ENCODE results near the gene BTLA. TPM values are rescaled to one million over a fixed set of nuclear protein-coding genes. Genes with fewer than 3 reads are reported as not detected.

Gene BTLA
- total RNA-seq, 2 experiments from 2014 or later, result 7.3 to 7.7 TPM

DNA sequence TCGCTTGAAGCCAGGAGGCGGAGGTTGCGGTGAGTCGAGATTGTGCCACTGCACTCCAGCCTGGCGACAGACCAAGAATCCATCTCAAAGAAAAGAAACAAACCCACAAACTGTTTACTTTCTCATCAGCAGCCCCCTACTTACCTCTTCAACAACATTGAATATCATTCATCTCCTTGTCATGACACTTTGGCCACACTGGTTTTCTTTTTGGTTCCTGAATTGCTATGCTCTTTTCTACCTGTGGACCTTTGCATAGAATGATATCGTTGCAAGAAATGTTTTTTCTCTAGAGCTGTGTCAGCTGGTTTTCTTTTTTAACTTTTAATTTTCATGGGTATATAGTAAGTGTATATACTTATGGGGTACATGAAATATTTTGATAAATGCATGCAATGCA lies 83.9 kb downstream of the BTLA start:
- Histone ChIP-seq H3K27ac (ENCODE audit: low read depth, low read length, poor library complexity, severe bottlenecking) (no peak overlapping the region), H3K4me1 (ENCODE audit: insufficient read depth, low read length, poor library complexity, severe bottlenecking) (no peaks in the 10 kb centered on the region), H3K9me2 (ENCODE audit: insufficient read depth, low read length) (no peaks in the 10 kb centered on the region), H3K36me3 (ENCODE audit: insufficient read depth, low read length) (no peaks in the 10 kb centered on the region), H3K4me3 (ENCODE audit: low read depth, low read length, poor library complexity, severe bottlenecking) (no peak overlapping the region), H3K4me2 (ENCODE audit: low read length) (no peak overlapping the region), H3K79me2 (ENCODE audit: insufficient read depth, low read depth, low read length) (no peaks in the 10 kb centered on the region), H2AFZ (ENCODE audit: low read length) (no peak overlapping the region), H4K20me1 (ENCODE audit: insufficient read depth, low read length) (no peaks in the 10 kb centered on the region), H3K9me3 (ENCODE audit: low read length) (no peaks in the 10 kb centered on the region)
- intact Hi-C loops (cut with micrococcal nuclease; ENCODE audit: unreplicated experiment), result no loop called here
- CTCF ChIA-PET (ENCODE audit: unreplicated experiment), result no interaction called here
- BruUV-seq (replicated peaks), result no TSS peak
- no peak for DNase-seq (ENCODE audit: low spot score)
- TF ChIP-seq CTCF (conservative IDR thresholded peaks at IDR 0.05; ENCODE audit: low read length), result no peak
- no peak for TF ChIP-seq EZH2phosphoT487 (IDR thresholded peaks at IDR 0.05; ENCODE audit: borderline replicate concordance, low read depth, low read length)
- POLR2A ChIA-PET, result no interaction called here

Other genes with a start within 250 kb of the BTLA start
- not detected in 2 replicates for gene SLC9C1, start 205.3 kb downstream of the BTLA start, total RNA-seq (2014; rRNA removed; shearing (Covaris generic))
- not detected in 2 replicates for gene SLC9C1, start 205.3 kb downstream of the BTLA start, total RNA-seq (2022)
- gene CD200, start 166.3 kb downstream of the BTLA start, total RNA-seq (2014; rRNA removed; shearing (Covaris generic)), result not detected in 2 replicates
- 0.18 TPM in 1 of 2 replicates, not detected in the other for gene CD200, start 166.3 kb downstream of the BTLA start, total RNA-seq (2022)
- 84.6 and 109 TPM in 2 replicates for gene ATG3, start 62.5 kb upstream of the BTLA start, total RNA-seq (2014; rRNA removed; shearing (Covaris generic))
- 109 TPM in 2 replicates for gene ATG3, start 62.5 kb upstream of the BTLA start, total RNA-seq (2022)
- gene SLC35A5, start 62.6 kb upstream of the BTLA start, total RNA-seq (2014; rRNA removed; shearing (Covaris generic)), result 10.3 and 12.4 TPM in 2 replicates
- 22.7 and 26.4 TPM in 2 replicates for gene SLC35A5, start 62.6 kb upstream of the BTLA start, total RNA-seq (2022)
- gene CCDC80, start 141.7 kb upstream of the BTLA start, total RNA-seq (2014; rRNA removed; shearing (Covaris generic)), result 0.15 and 0.63 TPM in 2 replicates
- 0.28 and 0.59 TPM in 2 replicates for gene CCDC80, start 141.7 kb upstream of the BTLA start, total RNA-seq (2022)